ENCODE data around the gene PPP1R2. TPM values are rescaled to one million over a fixed set of nuclear protein-coding genes. Genes with fewer than 3 reads are reported as not detected.

PPP1R2 gene
- total and polyA plus RNA-seq, 9 of the 15 experiments (the other 6 are each of a cell fraction or from before 2014, with no cell fraction given) = 9.4 to 115 (median 40.3) TPM

GRCh38 chr3:195591852-195592251 lies 48.7 kb upstream of the PPP1R2 start:
- in situ Hi-C loops (cut with MboI) (no loop called here), intact Hi-C loops (cut with micrococcal nuclease) (no loop called here)
- Histone ChIP-seq H3K79me2 (ENCODE audit: control insufficient read depth, insufficient read depth, low read length) (no peaks in the 10 kb centered on the region), H3K27ac (ENCODE audit: extremely low read depth, low read depth, low read length) (no peak overlapping the region), H3K4me2 (ENCODE audit: insufficient read depth, low read length) (no peak overlapping the region), H3K9me3 (replicated peaks; ENCODE audit: control insufficient read depth, insufficient read depth, low read depth, low read length) (peaks cover 3% of the 10 kb centered on the region; the same call in 1 of the 2 replicates), H3K4me3 (no peak overlapping the region), H3K36me3 (ENCODE audit: control insufficient read depth, insufficient read depth, low read length) (no peaks in the 10 kb centered on the region), H3K4me1 (replicated peaks in 1 of 2; ENCODE audit: control insufficient read depth in 2 of 2, insufficient read depth in 2 of 2, low read length in 2 of 2) (no peaks in the 10 kb centered on the region; a peak in 1 of 5 replicates), H2AFZ (ENCODE audit: low read depth, low read length) (no peak overlapping the region), H3K27me3 (ENCODE audit: control insufficient read depth in 2 of 2, insufficient read depth in 2 of 2, low read length in 2 of 2) (peaks cover 15 to 33% of the 10 kb centered on the region in 2 experiments; a peak in 3 of 5 replicates), H3K9me1 (ENCODE audit: control insufficient read depth, insufficient read depth, low read length) (peaks cover 4% of the 10 kb centered on the region), H4K20me1 (replicated peaks; ENCODE audit: control insufficient read depth, insufficient read depth, low read length) (no peaks in the 10 kb centered on the region), H3K9ac (ENCODE audit: insufficient read depth in 1 of 2, low read depth in 2 of 2, low read length in 2 of 2) (no peak overlapping the region)
- ATAC-seq (no peak), FAIRE-seq (no peak), DNase-seq (ENCODE audit: extremely low read depth in 1 of 4, low spot score in 3 of 4) (no peak)
- BruUV-seq (replicated peaks) = no TSS peak
- WGBS (ENCODE audit: insufficient coverage, low coverage, missing lambda C conversion rate) = 0% methylated on average over 2 of the region's 2 CpGs
- ChIA-PET POLR2A (no interaction called here), CTCF (ENCODE audit: low intra/inter-chr PET ratio) (no interaction called here)
- TF ChIP-seq SLC30A9 (CRISPR knock-in tag; IDR thresholded peaks at IDR 0.05) (no peak), GATA2 (CRISPR knock-in tag; IDR thresholded peaks at IDR 0.05) (no peak), FOXK2 (conservative IDR thresholded peaks at IDR 0.05 in 1 of 2, IDR thresholded peaks at IDR 0.05 in 1 of 2; ENCODE audit: low read depth in 2 of 2) (no peak), RBFOX2 (IDR thresholded peaks at IDR 0.05; ENCODE audit: low read depth, low read length) (no peak), HLTF (IDR thresholded peaks at IDR 0.05) (no peak), ZBTB34 (CRISPR knock-in tag; IDR thresholded peaks at IDR 0.05) (no peak), NFIC (IDR thresholded peaks at IDR 0.05) (no peak), KAT7 (CRISPR knock-in tag; IDR thresholded peaks at IDR 0.05; ENCODE audit: borderline replicate concordance) (no peak), HBP1 (CRISPR knock-in tag; IDR thresholded peaks at IDR 0.05) (no peak), TSHZ1 (CRISPR knock-in tag; IDR thresholded peaks at IDR 0.05) (no peak), ZC3H11A (IDR thresholded peaks at IDR 0.05; ENCODE audit: low read depth, low read length) (no peak), ETV6 (IDR thresholded peaks at IDR 0.05; ENCODE audit: borderline replicate concordance in 1 of 2, low read depth in 2 of 2, low read length in 1 of 2) (no peak), ETV6 (CRISPR knock-in tag; IDR thresholded peaks at IDR 0.05; ENCODE audit: borderline replicate concordance) (no peak)
- TF ChIP-seq, protein P1, sequence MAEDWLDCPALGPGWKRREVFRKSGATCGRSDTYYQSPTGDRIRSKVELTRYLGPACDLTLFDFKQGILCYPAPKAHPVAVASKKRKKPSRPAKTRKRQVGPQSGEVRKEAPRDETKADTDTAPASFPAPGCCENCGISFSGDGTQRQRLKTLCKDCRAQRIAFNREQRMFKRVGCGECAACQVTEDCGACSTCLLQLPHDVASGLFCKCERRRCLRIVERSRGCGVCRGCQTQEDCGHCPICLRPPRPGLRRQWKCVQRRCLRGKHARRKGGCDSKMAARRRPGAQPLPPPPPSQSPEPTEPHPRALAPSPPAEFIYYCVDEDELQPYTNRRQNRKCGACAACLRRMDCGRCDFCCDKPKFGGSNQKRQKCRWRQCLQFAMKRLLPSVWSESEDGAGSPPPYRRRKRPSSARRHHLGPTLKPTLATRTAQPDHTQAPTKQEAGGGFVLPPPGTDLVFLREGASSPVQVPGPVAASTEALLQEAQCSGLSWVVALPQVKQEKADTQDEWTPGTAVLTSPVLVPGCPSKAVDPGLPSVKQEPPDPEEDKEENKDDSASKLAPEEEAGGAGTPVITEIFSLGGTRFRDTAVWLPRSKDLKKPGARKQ (CRISPR knock-in tag; IDR thresholded peaks at IDR 0.05) = no peak

Data from K562 (cell line).